Uterus (tissue), 2 donors: Measurements from ENCODE around the gene SWI5.

Experiments
- CTCF ChIP-seq, 4 experiments: fragments of 200-600 bp in 2 of 4; fragments of 450-650 bp in 2 of 4; sonication (generic) in 2 of 4; IDR thresholded peaks; one replicate each; pipeline ENCODE4 v1.5.1; 2016 to 2019; ENCODE audit warnings: antibody characterized with exemption in 4 of 4, mild to moderate bottlenecking in 2 of 4, moderate library complexity in 1 of 4
- POLR2A ChIP-seq, 2 donors: fragments of 450-650 bp; IDR thresholded peaks; one replicate each; pipeline ENCODE4 v1.6.1; 2016; ENCODE audit warnings: antibody characterized with exemption in 2 of 2, mild to moderate bottlenecking in 1 of 2, moderate library complexity in 1 of 2

- TF ChIP-seq CTCF (IDR thresholded peaks at IDR 0.05) = no peak
- no peak for TF ChIP-seq POLR2A (IDR thresholded peaks at IDR 0.05)
Measured at GRCh38 chr9:128294142-128294541, 18.1 kb downstream of the SWI5 start.
